Measurements from ENCODE around the gene KYNU.

The KYNU gene

GRCh38 chr2:142980246-142981068 lies 103.0 kb downstream of the KYNU start:
- no peak for TF ChIP-seq ZNF274 (IDR thresholded peaks at IDR 0.05; ENCODE audit: low read depth, low read length)

DNA sequence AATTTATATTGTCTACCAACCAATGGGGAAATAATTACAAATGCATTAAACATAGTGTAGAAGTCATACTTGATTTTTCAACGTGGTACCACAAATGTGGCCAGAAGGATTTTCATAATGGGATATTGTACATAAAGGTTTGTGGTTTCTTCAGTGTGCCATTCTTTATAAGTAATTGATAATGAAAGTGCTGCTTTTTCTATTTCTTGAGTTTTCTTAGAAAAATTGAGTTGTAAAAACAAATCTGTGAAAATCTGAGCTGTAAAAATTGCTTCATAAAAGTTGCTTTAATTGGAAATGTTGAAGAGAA lies 103.6 kb downstream of the KYNU start:
- TF ChIP-seq ZNF274 (IDR thresholded peaks at IDR 0.05; ENCODE audit: low read depth, low read length): no peak
- H3K4me3 ChIP-seq (ENCODE audit: low read length): no peak overlapping the region

More at GRCh38 chr2:142980246-142981068, 103.0 kb downstream of the KYNU start:
- H3K4me3 ChIP-seq (ENCODE audit: low read length): no peak overlapping the region

DNA sequence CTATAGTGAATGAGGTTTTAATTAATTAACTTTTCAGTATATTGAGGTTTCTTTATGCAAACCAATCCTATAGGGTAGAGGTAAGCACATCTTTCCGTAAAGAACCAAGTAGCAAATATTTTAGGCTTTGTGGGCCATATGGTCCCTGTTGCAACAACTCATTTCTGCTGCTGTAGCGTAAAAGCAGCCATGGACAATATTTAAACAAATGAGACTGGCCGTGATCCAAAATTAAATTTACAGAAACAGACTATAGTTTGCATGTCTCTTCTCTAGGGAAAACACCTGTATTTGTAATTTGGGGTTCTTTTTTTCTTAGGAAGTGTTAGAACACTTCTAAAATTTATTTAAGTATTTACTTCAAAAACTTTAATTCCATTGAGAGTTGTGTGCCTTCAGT lies 104.3 kb downstream of the KYNU start:
- no peak for TF ChIP-seq ZNF274 (IDR thresholded peaks at IDR 0.05; ENCODE audit: low read depth, low read length)

DNA sequence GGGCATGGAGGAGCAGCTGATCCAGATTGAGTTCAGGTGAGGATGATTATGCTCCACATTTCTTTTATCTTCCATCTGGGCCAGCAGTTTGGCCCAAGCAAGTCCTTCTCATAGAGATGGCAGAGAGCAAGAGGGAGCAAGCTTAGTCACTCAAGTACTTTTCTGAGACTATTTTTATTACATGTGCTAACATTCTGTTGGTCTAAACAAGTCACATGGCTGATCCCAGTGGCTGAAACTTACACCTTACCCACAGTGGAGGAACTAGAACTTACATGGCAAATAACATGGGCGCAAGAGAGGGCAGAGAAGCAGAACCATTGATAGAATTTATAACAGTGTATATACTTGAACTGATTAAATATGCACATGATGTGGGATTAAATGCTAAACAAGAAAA lies 105.7 kb downstream of the KYNU start:
- TF ChIP-seq ZNF274 (IDR thresholded peaks at IDR 0.05; ENCODE audit: low read depth, low read length): no peak
- H3K4me3 ChIP-seq (ENCODE audit: low read length): no peak overlapping the region

More for the DNA sequence above, 104.3 kb downstream of the KYNU start:
- no peak overlapping the region for H3K4me3 ChIP-seq (ENCODE audit: low read length)

DNA sequence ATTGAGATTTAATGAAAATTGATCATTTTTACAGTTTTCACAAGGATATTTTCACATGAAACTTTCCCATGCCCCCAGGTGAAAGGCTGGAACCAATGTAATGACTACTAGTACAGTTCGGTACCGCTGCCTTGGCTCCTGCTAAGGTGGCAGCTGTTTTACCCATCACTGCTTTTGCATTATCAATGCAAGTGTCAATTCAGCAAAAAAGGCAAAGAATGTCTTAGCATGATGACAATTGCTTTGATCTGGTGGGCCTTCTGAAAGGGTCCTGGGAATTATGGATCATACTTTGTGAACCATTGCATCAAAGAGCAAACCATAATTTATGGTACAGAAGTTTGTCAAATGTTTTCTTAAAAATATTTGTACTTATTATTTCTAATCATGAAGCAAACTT lies 107.2 kb downstream of the KYNU start:
- no peak for TF ChIP-seq ZNF274 (IDR thresholded peaks at IDR 0.05; ENCODE audit: low read depth, low read length)
- H3K4me3 ChIP-seq (ENCODE audit: low read length): no peak overlapping the region

- H3K4me3 ChIP-seq (ENCODE audit: low read length): no peak overlapping the region
- TF ChIP-seq ZNF274 (IDR thresholded peaks at IDR 0.05; ENCODE audit: low read depth, low read length): no peak
Observed at GRCh38 chr2:142987044-142987443, 109.6 kb downstream of the KYNU start.

DNA sequence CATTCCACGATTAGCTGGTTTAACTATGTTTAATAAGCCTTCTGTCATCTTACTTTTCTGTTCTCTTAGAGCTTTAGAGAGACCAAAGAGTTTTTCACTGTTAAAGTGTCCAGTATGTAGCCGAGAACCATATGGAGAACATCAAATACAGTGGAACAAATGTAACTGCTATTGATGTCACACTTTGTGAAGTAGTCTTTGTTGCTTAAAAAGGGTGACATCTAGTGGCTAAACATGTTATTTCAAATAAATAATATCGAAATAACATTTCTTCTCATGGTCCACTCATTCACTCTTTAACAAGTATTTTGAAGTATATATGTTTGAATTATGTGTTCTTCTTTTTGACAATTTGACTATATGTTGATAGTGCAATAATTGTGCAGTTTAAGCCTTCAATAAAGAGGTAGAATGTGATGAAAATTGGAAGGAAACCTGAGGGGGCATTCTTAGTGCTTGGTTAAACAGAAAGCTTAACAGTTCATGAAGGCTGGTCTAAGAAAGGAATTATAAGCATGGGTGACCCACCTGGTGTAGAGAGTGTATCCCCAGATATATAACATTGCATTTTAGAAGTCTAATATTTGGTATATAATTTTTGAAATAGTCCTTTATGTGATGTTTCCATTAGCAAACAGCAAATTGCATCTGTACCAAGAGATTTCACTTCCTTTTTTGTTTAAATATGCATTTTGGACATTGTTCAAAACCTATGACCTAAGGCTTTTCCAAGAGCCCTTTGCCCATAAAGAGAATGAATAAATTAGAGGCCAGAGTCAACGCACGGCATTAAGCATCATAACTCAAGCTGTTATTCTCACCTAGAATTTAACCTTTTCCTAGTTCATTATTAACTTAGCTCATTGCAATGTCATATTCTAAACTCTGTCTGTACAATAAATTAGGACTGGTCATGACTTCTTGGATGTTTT lies 112.1 kb downstream of the KYNU start:
- TF ChIP-seq ZNF274 (IDR thresholded peaks at IDR 0.05; ENCODE audit: low read depth, low read length): no peak
- no peak overlapping the region for H3K4me3 ChIP-seq (ENCODE audit: low read length)

DNA sequence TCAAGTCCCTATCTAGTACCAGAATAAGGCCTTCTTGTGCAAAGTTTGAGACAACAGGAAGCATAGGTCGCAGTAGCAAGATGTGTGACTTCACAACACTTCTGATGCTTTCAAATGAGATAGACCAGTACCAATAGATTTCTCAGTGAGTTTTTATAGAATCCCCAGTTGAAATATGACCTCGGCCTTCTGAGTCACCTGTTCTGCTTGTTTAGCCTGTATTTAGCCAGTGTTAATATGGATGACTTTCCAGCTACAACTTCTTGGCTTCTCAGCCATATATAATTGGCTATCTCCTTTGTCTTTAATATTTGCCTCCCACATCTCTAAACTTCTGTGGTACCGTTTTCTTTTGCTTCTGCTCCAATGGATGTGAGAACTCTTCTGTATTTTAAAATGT lies 113.8 kb downstream of the KYNU start:
- no peak for TF ChIP-seq ZNF274 (IDR thresholded peaks at IDR 0.05; ENCODE audit: low read depth, low read length)
- no peak overlapping the region for H3K4me3 ChIP-seq (ENCODE audit: low read length)

- no peak overlapping the region for H3K4me3 ChIP-seq (ENCODE audit: low read length)
- TF ChIP-seq ZNF274 (IDR thresholded peaks at IDR 0.05; ENCODE audit: low read depth, low read length): no peak
Observed at GRCh38 chr2:142992840-142993239, 115.4 kb downstream of the KYNU start.

DNA sequence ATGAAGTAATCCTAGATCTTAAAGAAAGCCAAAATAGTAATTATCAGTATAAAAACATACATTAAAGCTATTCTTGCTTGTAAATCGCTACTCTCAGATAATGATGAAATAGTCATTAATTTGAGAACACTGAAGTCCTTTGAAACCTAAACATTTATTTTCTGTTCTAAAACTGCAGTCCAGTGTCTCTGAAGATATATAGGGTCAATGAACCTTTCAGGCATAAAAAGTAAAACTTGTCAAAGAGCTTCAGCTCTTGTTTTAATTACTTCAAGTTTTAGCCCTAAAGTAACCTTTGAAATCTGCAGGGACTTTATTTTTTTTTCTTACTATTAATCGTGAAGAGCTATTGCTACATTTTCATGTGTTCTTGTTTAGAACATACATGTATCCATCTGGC lies 116.3 kb downstream of the KYNU start:
- H3K4me3 ChIP-seq (ENCODE audit: low read length): no peak overlapping the region
- TF ChIP-seq ZNF274 (IDR thresholded peaks at IDR 0.05; ENCODE audit: low read depth, low read length): no peak

DNA sequence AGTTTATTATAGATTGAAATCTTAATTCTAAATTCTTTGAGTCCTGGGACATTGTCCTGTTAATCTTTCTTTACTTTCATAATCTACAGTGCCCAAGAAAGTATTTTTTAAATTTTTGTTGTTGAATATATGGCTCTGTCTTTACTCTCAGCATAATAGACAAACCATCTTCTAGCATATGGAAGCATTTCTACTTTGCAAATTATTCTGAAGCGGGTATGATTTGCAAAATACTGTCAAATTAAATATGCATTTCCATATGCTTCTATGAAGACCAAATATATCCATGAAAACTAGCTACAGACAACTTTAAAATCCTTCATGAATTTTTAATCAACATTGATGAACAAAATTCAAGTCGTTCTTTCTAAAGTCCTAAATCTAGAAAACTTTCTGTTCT lies 117.2 kb downstream of the KYNU start:
- TF ChIP-seq ZNF274 (IDR thresholded peaks at IDR 0.05; ENCODE audit: low read depth, low read length): no peak
- no peak overlapping the region for H3K4me3 ChIP-seq (ENCODE audit: low read length)

- TF ChIP-seq ZNF274 (IDR thresholded peaks at IDR 0.05; ENCODE audit: low read depth, low read length): no peak
Observed at GRCh38 chr2:142997231-142997630, 119.8 kb downstream of the KYNU start.

DNA sequence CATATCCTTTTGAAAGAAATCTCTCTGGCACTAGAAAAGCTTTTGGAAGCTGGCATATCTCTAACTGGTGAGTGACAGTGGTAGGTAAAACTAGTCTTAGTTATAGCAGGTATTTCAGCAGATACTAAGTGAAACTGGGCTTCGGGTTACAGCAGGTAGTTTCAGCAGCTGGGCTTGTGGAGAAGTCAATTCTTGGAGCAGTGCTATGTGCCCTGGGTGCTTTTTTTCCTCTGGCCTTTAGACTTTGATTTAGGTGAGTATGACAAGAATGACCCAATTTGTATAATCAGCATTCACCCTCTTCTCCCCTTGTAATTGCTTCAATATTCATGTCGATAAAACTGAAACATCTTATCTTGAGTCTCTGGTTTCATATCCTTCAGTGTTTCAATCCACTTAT lies 123.1 kb downstream of the KYNU start:
- no peak overlapping the region for H3K4me3 ChIP-seq (ENCODE audit: low read length)
- no peak for TF ChIP-seq ZNF274 (IDR thresholded peaks at IDR 0.05; ENCODE audit: low read depth, low read length)

More at GRCh38 chr2:142997231-142997630, 119.8 kb downstream of the KYNU start:
- H3K4me3 ChIP-seq (ENCODE audit: low read length): no peak overlapping the region

GRCh38 chr2:143001501-143001900 lies 124.0 kb downstream of the KYNU start:
- TF ChIP-seq ZNF274 (IDR thresholded peaks at IDR 0.05; ENCODE audit: low read depth, low read length): no peak
- no peak overlapping the region for H3K4me3 ChIP-seq (ENCODE audit: low read length)

- H3K4me3 ChIP-seq (ENCODE audit: low read length): no peak overlapping the region
- TF ChIP-seq ZNF274 (IDR thresholded peaks at IDR 0.05; ENCODE audit: low read depth, low read length): no peak
Observed at GRCh38 chr2:143015656-143016055, 138.2 kb downstream of the KYNU start.

Data from GM08714 (cell line).